H9 (cell line): ENCODE results near the gene KCNG1. TPM values are rescaled to one million over a fixed set of nuclear protein-coding genes. Genes with fewer than 3 reads are reported as not detected.

Experiments used
- DNase-seq: peaks from one replicate; pipeline ENCODE4 v3.0.0-alpha.2; 2017
- H2AFZ ChIP-seq: one replicate; pipeline ENCODE4 v1.6.1; 2013; ENCODE audit warnings: mild to moderate bottlenecking, low read length, control low read depth, moderate library complexity
- H2AK5ac ChIP-seq: 2 replicates; pipeline ENCODE4 v1.6.1; 2013; ENCODE audit warnings: low read length, control low read depth, mixed read lengths; ENCODE audit not compliant: insufficient read length
- H2BK120ac ChIP-seq: one replicate; pipeline ENCODE4 v1.6.1; 2013; ENCODE audit warnings: low read depth, mild to moderate bottlenecking, low read length, control low read depth, inconsistent platforms; ENCODE audit not compliant: poor library complexity, severe bottlenecking
- H2BK12ac ChIP-seq: 2 replicates; pipeline ENCODE4 v1.6.1; 2013; ENCODE audit warnings: low read length, control low read depth, mixed read lengths, low read depth; ENCODE audit not compliant: insufficient read length
- H2BK15ac ChIP-seq: 2 replicates; pipeline ENCODE4 v1.6.1; 2013; ENCODE audit warnings: low read depth, low read length, control low read depth
- H2BK20ac ChIP-seq: one replicate; pipeline ENCODE4 v1.6.1; 2013; ENCODE audit warnings: low read depth, mild to moderate bottlenecking, low read length, control low read depth, inconsistent platforms; ENCODE audit not compliant: poor library complexity, severe bottlenecking
- H2BK5ac ChIP-seq: 2 replicates; pipeline ENCODE4 v1.6.1; 2013; ENCODE audit warnings: low read length, control low read depth, mixed read lengths; ENCODE audit not compliant: insufficient read length
- H3K14ac ChIP-seq: 2 replicates; pipeline ENCODE4 v1.6.1; 2013; ENCODE audit warnings: low read length, control low read depth; ENCODE audit not compliant: insufficient read depth
- H3K18ac ChIP-seq: 2 replicates; pipeline ENCODE4 v1.6.1; 2013; ENCODE audit warnings: low read depth, mild to moderate bottlenecking, mixed read lengths, low read length, control low read depth; ENCODE audit not compliant: insufficient read length
- H3K23ac ChIP-seq: 2 replicates; pipeline ENCODE4 v1.6.1; 2013; ENCODE audit warnings: low read length, control low read depth, mixed read lengths, low read depth; ENCODE audit not compliant: insufficient read length
- H3K23me2 ChIP-seq: 2 replicates; pipeline ENCODE4 v1.6.1; 2013; ENCODE audit warnings: low read depth, mild to moderate bottlenecking, mixed read lengths, low read length, control low read depth; ENCODE audit not compliant: insufficient read length, poor library complexity, severe bottlenecking
- H3K27ac ChIP-seq: 2 replicates; pipeline ENCODE4 v1.5.1; 2013; ENCODE audit warnings: low read length, control low read depth, mixed read lengths, low read depth; ENCODE audit not compliant: insufficient read length
- H3K27me3 ChIP-seq: 2 replicates; pipeline ENCODE4 v1.6.1; 2013; ENCODE audit warnings: low read length, control low read depth, inconsistent platforms; ENCODE audit not compliant: insufficient read depth
- H3K4ac ChIP-seq: 2 replicates; pipeline ENCODE4 v1.6.1; 2013; ENCODE audit warnings: low read depth, mild to moderate bottlenecking, control low read depth, inconsistent platforms, low read length, moderate library complexity
- H3K4me1 ChIP-seq: 2 replicates; pipeline ENCODE4 v1.6.1; 2013; ENCODE audit warnings: low read length, control low read depth, inconsistent platforms; ENCODE audit not compliant: insufficient read depth
- H3K4me2 ChIP-seq: 2 replicates; pipeline ENCODE4 v1.6.1; 2013; ENCODE audit warnings: low read length, control low read depth, mixed read lengths; ENCODE audit not compliant: insufficient read length, insufficient read depth
- H3K56ac ChIP-seq: 2 replicates; pipeline ENCODE4 v1.6.1; 2013; ENCODE audit warnings: low read depth, mild to moderate bottlenecking, mixed read lengths, low read length, control low read depth; ENCODE audit not compliant: insufficient read length
- H3K79me1 ChIP-seq: 2 replicates; pipeline ENCODE4 v1.6.1; 2013; ENCODE audit warnings: low read depth, mild to moderate bottlenecking, moderate library complexity, low read length, control low read depth, inconsistent platforms; ENCODE audit not compliant: insufficient read depth, poor library complexity, severe bottlenecking
- H3K79me2 ChIP-seq: 2 replicates; pipeline ENCODE4 v1.6.1; 2013; ENCODE audit warnings: low read length, control low read depth, inconsistent platforms; ENCODE audit not compliant: insufficient read depth
- H3K9ac ChIP-seq: 2 replicates; pipeline ENCODE4 v1.6.1; 2013; ENCODE audit warnings: low read length, control low read depth, mixed read lengths; ENCODE audit not compliant: insufficient read length; ENCODE audit errors: extremely low read depth
- H3K9me3 ChIP-seq: one replicate; pipeline ENCODE4 v1.6.1; 2013; ENCODE audit warnings: low read depth, low read length, inconsistent platforms; ENCODE audit not compliant: control insufficient read depth
- H3T11ph ChIP-seq: one replicate; pipeline ENCODE4 v1.6.1; 2013; ENCODE audit warnings: mild to moderate bottlenecking, low read length, control low read depth, inconsistent platforms
- H4K20me1 ChIP-seq: one replicate; pipeline ENCODE4 v1.6.1; 2013; ENCODE audit not compliant: control insufficient read depth, insufficient read length, insufficient read depth
- H4K5ac ChIP-seq: 2 replicates; pipeline ENCODE4 v1.6.1; 2013; ENCODE audit warnings: low read depth, mild to moderate bottlenecking, mixed read lengths, low read length, control low read depth; ENCODE audit not compliant: insufficient read length
- H4K8ac ChIP-seq: replicated peaks from 2 replicates; pipeline ENCODE4 v1.6.1; 2013; ENCODE audit warnings: low read length, control low read depth, mixed read lengths, low read depth; ENCODE audit not compliant: insufficient read length
- H4K91ac ChIP-seq: 2 replicates; pipeline ENCODE4 v1.6.1; 2013; ENCODE audit warnings: low read depth, mild to moderate bottlenecking, moderate library complexity, mixed read lengths, low read length, control low read depth; ENCODE audit not compliant: insufficient read length
- H3K27ac Mint-ChIP-seq, 3 experiments: 2 replicates in 2 of 3; 3 replicates in 1 of 3; pipeline ENCODE4 v1.8.0; 2020 to 2021; ENCODE audit warnings: mixed read lengths in 3 of 3, mild to moderate bottlenecking in 1 of 3, moderate library complexity in 1 of 3
- H3K27me3 Mint-ChIP-seq: 2 replicates; pipeline ENCODE4 v1.8.0; 2021; ENCODE audit warnings: low read depth, mild to moderate bottlenecking, moderate library complexity, mixed read lengths
- H3K36me3 Mint-ChIP-seq, 3 experiments: 2 replicates in 2 of 3; 3 replicates in 1 of 3; pipeline ENCODE4 v1.8.0; 2020 to 2021; ENCODE audit warnings: low read depth in 3 of 3, mixed read lengths in 3 of 3; ENCODE audit not compliant: insufficient read depth in 1 of 3
- H3K4me1 Mint-ChIP-seq, 2 experiments: 2 replicates each; pipeline ENCODE4 v1.8.0; 2020; ENCODE audit warnings: mixed read lengths in 2 of 2
- H3K4me3 Mint-ChIP-seq, 2 experiments: 2 replicates in 1 of 2; 3 replicates in 1 of 2; pipeline ENCODE4 v1.8.0; 2020 to 2021; ENCODE audit warnings: mild to moderate bottlenecking in 2 of 2, mixed read lengths in 2 of 2, moderate library complexity in 1 of 2
- H3K9me3 Mint-ChIP-seq, 2 experiments: 2 replicates in 1 of 2; 3 replicates in 1 of 2; pipeline ENCODE4 v1.8.0; 2020; ENCODE audit warnings: mild to moderate bottlenecking in 2 of 2, mixed read lengths in 2 of 2, moderate library complexity in 1 of 2
- WGBS: extraction: QIAGEN DNeasy Blood & Tissue Kit; methylation state at CpG from one replicate; pipeline ENCODE4 v1.1.7; 2013; ENCODE audit warnings: missing lambda C conversion rate, low lambda C conversion rate, mixed read lengths; ENCODE audit not compliant: insufficient read length; ENCODE audit errors: extremely low coverage; 5-methylcytosine and 5-hydroxymethylcytosine counted together
- total RNA-seq: library from RNA; stranded (reverse); gene quantifications from 2 replicates; pipeline ENCODE4 v1.2.1, GENCODE V29; 2021
- TF ChIP-seq, protein P1 (sequence below): fragments of 200-600 bp; sonication (generic); conservative IDR thresholded peaks from 3 replicates; pipeline ENCODE4 v1.8.0; 2021; ENCODE audit warnings: antibody characterized with exemption, mild to moderate bottlenecking

Gene KCNG1
- total RNA-seq, 1 experiment from 2014 or later, result 13.2 TPM

GRCh38 chr20:51024761-51025160 lies 1.9 kb upstream of the KCNG1 start:
- Histone ChIP-seq H2BK15ac (no peak overlapping the region), H4K5ac (no peak overlapping the region), H2BK5ac (no peak overlapping the region), H3K9ac (no peak overlapping the region), H3K18ac (no peak overlapping the region), H4K91ac (no peak overlapping the region), H2BK12ac (no peak overlapping the region), H2BK120ac (no peak overlapping the region), H2AK5ac (no peak overlapping the region), H3K4ac (no peak overlapping the region), H3K23me2 (peaks cover 8% of the 10 kb centered on the region), H4K20me1 (no peaks in the 10 kb centered on the region), H4K8ac (no peak overlapping the region), H3K27ac (no peak overlapping the region), H3K23ac (no peak overlapping the region), H3K4me1 (peaks cover 4% of the 10 kb centered on the region; the same call in 1 of the 2 replicates), H3T11ph (no peak overlapping the region), H3K14ac (no peak overlapping the region), H3K9me3 (no peaks in the 10 kb centered on the region), H2AFZ (no peak overlapping the region), H3K79me2 (no peaks in the 10 kb centered on the region), H3K4me2 (no peak overlapping the region), H3K79me1 (no peaks in the 10 kb centered on the region), H2BK20ac (no peak overlapping the region), H3K56ac (no peak overlapping the region), H3K27me3 (peaks cover 19% of the 10 kb centered on the region; the same call in 1 of the 2 replicates)
- Mint-ChIP-seq H3K36me3 (no peaks in the 10 kb centered on the region; a peak in 1 of 7 replicates), H3K4me1 (peaks cover 29 to 34% of the 10 kb centered on the region in 2 experiments), H3K27ac (no peak overlapping the region; a peak in 1 of 7 replicates), H3K9me3 (no peaks in the 10 kb centered on the region; a peak in 2 of 5 replicates), H3K27me3 (peaks cover 76% of the 10 kb centered on the region), H3K4me3 (no peak overlapping the region)
- DNase-seq, result no peak
- no CpG with 5 or more reads among the region's 1 CpG for WGBS
- TF ChIP-seq, protein P1, sequence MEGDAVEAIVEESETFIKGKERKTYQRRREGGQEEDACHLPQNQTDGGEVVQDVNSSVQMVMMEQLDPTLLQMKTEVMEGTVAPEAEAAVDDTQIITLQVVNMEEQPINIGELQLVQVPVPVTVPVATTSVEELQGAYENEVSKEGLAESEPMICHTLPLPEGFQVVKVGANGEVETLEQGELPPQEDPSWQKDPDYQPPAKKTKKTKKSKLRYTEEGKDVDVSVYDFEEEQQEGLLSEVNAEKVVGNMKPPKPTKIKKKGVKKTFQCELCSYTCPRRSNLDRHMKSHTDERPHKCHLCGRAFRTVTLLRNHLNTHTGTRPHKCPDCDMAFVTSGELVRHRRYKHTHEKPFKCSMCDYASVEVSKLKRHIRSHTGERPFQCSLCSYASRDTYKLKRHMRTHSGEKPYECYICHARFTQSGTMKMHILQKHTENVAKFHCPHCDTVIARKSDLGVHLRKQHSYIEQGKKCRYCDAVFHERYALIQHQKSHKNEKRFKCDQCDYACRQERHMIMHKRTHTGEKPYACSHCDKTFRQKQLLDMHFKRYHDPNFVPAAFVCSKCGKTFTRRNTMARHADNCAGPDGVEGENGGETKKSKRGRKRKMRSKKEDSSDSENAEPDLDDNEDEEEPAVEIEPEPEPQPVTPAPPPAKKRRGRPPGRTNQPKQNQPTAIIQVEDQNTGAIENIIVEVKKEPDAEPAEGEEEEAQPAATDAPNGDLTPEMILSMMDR, result no peak
